Measurements from ENCODE around the gene MB.
"Not testable (repeated sequence)": the region's sequence is repeated elsewhere in the genome, so short reads cannot be mapped to it uniquely, and the experiment has no call there.

Gene MB

DNA sequence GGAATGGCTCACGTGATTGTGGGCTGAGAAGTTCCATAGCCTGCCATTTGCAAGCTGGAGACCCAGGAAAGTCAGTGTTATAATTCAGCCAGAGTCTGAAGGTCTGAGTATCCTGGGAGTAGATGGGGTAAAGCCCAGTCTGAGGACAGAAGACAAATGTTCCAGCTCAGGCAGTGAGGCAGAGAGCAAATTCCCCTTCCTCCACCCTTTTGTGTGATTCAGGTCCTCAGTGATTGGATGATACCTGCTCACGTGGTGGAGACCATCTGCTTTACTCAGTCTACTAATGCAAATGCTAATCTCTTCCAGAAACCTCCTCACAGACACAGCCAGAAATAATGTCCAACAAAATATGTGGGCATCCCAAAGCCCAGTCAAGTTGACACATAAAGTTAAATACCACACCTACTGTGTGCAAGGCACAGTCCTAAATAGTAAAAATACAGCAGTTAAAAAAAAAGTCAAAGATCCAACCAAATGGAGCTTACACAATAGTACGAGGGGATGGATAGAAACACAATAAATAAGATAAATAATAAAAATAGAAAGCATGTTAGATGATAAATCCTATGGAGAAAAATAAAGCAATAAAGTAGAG lies 17.9 kb upstream of the MB start:
- no peak for DNase-seq

DNA sequence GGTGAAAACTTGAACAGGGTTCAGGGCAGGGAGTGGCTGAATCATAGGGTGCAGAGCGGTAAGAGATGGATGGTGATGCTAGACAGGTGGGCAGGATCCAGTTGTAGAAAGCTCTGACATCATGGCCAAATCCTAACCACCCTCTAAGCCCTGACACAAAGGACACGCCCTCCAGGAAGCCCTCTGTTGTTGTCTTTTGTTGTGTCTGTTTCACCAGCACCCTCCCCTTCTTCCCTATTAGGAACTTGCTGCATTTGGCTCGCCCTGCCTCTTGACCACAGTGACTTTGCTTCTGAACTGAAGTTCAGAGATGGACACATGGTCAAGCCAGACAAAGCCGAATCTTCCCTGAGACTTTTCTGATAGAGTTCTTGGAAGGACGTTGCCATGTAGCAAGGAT lies 16.9 kb upstream of the MB start:
- no peak for DNase-seq

DNA sequence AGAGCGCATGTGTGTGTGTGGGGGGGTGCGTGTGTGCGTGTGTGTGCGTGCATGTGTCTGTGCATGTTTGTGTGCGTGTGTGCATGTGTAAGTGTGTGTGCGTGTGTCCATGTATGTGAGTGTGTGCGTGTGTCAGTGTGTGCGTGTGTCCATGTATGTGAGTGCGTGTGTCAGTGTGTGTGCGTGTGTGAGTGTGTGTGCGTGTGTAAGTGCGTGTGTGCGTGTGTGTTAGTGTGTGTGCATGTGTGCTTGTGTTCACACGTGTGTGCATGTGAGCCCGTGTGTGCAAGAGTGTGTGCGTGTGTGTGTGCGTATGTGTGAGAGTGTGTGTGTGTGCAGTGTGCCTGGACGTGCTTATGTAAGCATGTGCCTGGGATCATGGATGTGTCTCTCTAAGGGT lies 16.4 kb upstream of the MB start:
- no peak for DNase-seq

DNA sequence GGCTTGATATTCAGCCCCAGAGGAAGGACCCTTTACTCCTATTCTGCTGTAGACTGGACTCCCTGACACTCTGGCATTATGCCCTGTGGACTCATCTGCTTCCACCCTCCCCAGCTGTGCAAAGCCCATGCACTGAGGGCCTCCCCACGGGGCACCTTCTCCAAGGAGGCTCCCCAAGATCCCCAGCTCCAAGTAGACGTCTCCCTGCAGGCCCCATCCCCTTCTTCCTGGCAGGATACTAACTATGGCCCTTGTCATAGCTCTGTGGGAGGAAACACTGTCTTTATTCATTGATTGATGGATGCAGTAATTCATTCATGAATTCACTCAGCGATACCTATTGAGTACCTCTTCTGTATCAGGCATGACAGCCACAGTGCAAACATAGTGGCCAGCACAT lies 15.8 kb upstream of the MB start:
- no peak for DNase-seq

DNA sequence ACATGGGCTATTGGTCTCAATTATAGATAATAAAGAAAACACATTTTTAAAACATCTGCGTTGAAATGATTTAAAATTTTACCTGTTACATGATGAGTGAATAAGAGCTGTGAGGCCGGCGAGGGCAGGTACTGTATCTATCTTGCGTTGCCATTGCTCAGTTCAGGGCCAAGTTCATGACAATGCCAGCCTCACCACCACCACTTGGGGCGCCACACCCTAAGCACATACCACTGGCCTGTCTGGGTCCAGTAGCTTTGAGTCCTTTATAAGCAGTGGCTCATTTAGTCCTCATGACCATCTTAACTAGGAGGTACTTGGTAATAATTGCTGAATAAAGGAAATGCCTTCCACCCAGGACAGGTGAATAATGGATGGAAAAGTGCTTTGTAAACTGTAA lies 14.5 kb upstream of the MB start:
- DNase-seq, result peak; percentile 35

DNA sequence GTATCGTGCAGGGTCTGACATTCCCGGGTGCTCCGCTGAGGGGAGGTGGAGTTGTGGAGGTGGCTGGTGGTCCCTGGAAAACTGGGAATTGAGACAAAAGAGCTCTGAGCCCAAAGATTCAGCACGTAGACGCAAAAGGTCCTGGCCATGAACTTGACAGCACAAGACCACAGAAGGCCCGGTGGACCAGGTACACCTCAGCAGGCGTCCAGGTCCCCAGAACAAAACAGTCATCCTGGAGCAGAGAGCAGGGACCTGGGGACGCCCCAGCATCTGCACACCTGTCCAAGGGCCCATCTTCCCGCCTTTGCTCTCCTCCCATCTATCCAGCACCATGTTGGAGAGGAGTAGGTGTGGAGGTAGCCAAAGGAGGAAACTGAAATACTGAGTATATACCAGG lies 13.8 kb upstream of the MB start:
- DNase-seq, result no peak

DNA sequence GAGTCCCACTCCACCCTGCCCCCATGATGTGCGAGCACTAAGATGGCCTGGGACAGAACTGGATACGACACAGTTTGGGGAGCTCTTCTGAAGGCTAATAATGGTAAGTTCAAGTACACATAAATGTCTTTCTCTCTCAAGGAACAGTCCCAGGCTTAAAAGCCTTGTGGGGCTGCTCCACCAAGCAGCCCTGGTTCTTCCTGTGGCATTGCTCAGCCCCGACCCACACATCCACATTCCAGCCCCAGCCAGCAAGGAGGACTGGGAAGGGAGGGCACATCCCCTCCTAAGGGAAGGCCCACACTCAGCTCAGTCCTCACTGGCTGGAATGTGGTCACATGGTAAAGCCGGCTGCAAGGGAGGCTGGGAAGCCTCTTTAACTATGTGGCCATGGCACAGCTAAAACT lies 13.3 kb upstream of the MB start:
- no peak for DNase-seq

DNA sequence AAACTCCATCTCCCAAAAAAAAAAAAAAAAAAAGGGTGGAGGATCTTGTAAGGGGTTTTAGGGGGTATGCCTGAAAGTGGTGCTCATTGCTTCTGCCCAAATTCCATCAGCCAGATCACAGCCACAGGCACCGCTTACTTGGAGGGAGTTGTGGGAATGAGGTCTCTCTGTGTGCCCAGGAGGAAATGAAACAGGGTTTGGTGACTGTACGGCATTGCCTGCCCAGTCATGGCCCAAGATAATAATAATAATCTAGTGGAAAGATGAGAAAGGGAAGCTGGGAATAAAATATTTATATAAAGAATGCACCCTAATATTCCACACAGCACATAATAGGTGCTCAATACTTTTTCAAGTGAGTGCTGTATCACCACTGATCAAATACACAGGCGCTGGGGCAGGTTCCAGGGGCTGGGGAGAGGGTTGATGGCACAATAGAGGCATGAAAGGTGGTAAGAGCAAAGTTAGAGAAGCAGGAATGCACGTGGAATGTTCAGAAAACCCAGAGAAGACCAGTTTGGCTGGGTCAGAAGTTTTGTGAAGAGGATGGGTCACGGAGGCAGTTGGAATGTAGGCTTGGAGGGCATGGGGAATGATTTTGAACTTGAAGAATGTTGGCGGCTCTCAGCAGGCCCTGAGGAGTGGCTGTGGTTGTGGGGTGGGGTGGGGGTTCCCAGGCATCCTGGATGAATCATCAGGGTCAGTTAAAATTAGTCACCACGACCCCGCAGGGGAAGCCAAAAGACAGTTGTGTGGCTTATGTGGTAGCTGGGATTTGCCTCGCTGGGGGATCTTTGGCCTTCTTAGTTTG lies 12.5 kb upstream of the MB start:
- peak; percentile 93 for DNase-seq

DNA sequence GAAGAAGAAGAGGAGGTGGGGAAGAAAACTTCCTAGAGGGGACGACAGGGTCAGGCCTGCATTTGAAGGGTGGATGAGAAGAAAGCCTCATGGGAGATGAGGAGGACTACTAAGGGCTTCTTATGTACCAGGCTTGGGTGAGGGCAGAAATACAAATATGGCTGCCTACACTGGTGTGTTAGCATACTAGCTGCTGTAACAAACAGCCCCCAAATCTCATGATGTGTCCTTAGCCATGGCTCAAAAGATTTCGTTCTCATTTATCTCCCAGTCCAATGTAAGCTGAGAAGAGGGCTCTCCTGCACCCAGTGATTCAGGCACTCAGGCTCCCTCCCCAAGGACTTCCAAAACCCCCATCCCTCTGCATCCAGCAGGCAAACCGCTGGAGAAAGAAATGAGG lies 11.6 kb upstream of the MB start:
- DNase-seq, result no peak

DNA sequence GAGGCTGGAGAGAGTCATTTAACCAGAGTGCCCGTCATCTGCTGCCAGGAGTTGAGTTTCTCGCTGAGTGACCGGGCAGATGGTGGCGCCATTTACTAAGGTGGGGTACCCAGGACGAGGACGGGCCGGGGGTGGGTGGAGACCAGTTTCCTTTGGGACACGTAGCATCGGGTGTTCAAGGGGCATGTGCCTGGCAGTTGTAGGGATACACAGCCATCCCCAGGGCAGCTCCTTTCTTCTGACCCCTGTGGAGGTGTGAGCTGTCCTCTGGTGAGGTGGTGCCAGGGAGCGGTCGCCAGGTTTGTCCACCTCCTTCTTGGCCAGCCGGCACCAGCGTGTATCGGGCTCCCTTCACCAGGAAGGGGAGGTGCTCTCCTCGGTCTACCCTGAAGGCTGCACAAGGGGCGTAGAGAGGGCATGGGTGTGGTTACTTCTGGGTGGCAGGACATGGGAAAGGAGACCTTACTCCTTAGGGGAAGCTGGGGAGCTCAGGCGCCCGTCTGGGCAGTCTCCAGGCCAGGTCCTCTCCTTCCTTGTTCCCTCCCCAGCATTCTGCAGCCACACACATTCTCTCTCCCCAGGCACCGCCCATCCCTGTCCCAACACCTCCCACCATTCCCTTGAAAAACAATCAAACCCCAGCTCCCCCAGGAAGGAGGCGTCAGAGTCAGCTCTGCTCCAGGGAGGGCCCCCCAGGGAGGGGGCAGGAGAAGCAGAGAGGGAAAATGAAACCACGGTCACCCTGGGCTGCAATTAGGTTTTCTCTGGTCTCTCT lies 10.3 kb upstream of the MB start:
- DNase-seq, result peak; percentile 69

DNA sequence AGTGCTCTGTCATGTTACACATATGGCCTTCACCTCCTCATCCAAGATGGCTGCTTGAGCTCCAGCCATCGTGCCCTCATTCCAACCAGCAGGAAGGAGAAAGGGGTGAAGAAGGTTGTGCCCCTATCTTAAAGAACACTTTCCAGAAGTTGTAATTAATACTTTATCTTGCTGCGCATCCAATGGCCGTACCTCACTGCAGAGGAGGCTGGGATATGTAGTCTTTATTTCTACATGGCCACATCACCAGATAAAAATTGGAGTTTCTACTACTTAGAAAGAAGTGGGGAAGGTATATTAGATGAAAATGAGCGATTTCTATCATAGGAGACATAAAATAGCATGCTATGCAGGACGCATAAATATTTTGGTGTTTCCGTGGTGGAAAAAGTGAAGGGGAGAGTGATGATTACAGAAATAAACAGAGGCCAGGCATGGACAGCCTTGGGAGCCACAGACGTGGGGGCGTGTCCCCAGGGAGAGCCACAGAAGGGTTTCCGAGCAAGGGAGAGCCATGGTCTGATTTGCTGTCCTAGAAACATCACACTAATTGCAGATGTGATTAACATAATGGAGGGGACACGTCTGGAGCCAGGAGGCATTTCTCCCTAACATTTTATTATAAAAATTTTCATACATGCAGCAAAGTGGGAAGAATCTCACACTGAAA lies 8.8 kb upstream of the MB start:
- no peak for DNase-seq

DNA sequence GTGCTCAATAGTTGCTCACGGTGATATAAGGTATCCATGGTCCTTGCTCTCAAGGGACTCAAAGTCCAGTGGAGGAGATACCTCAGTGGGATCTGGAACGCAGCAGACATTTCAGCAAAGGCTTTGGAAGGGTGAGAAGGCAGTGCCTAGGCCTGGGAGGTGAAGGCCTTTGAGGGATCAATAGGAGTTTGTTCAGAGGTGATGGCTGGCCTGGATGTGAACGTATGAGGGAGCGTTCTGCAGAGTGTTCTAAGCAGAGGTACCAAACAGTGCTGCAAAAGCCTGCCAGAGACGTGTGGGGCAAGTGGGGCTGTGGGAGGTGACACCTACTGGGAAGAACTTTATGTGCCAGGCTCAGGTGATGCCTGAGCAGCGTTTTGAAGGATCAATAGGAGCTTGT lies 7.4 kb upstream of the MB start:
- DNase-seq, result no peak

DNA sequence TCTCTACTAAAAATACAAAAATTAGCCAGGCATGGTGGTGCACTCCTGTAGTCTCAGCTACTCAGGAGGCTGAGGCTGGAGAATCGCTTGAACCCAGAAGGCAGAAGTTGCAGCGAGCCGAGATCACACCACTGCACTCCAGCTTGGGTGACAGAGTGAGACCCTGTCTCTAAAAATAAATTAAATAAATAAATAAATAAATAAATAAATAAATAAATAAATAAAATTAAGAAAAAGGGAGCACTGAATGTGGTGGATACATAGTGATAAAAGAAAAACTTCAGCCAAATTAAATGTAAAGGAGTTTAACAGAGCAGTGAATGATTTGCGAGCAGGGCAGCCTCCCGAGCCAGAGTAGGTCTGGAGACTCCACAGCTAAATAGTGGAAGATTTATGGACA lies 6.8 kb upstream of the MB start:
- not testable (repeated sequence) for DNase-seq

DNA sequence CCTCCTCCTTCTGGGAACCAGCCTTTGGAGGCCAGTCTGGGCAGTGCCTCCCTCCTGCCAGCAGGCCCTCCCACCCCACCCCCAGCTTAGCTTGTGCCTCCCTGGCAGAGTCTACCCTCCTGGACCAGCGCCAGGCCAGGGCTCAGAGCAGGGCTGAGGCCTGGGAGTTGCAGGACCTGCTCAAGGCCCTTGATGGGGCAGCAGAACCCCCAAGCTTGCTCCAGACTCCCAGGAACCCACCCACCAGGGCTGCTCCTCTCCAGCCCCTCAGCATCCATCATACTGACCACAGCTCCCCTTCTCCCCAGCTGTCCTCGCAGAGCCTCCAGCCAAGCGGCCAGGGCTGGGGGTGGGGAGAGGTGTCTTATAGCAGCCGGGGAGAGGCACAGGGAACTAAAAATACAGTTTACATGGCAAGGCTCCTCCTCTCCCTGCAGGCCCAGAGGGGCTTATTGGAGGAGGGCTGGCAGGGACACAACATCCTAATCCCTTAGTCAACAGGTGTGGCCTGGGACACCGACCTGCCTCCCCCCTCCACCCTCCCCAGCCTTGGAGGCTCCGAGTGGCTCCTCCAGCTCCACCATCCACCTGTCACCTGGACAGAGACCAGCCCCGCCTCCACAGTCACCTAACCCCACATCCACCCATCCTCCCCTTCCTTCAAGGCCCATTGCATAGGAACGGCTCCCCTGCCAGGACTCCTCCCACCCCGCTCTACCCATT lies 5.2 kb upstream of the MB start:
- DNase-seq, result no peak

DNA sequence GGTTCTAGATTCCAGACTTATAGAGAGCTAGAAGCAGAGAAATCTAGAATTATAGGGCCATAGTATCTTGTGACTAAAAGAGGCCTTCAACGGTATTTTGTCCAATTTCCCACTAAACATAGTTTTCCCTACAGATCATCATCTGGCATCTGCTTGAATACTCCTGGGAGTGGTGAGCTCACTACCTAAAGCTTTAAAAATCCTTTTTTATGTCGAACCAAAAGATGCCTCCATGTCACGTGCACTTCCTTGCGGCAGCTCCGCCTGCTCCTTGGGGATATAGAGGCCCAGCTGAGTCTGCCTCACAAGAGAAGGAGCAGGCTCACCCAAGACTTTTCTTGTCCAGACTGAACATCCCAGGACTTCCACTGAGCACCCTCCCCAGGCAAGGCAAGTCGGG lies 4.3 kb upstream of the MB start:
- no peak for DNase-seq

DNA sequence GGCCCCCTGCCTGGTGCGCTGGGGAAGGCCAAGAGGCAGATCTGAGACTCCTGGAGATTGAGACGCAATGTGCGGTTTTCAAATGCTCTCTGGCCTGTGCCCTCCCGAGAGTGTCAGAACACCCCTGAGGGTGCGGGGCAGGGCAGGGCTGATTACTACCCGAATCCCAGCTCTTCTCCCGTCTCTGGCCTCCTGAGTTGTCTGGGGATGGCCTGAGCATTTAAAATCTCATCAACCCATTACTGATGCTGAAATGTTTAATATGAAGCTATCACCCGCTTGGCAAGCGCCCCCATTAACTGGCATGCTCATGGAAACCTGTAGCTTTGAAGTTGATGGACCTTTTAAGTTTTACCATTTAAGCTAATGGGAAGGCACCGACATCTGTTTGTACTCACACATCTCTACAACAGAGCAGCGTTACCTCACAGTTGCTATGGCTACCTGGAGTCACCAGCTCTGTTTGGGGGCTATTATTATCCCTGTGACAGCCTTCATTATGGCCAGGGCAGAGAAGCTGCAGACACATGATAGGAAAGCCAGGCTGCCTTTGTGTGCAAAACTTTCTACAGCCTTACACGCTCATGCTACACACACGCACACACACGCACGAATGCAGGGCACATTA lies 3.6 kb upstream of the MB start:
- DNase-seq, result no peak

DNA sequence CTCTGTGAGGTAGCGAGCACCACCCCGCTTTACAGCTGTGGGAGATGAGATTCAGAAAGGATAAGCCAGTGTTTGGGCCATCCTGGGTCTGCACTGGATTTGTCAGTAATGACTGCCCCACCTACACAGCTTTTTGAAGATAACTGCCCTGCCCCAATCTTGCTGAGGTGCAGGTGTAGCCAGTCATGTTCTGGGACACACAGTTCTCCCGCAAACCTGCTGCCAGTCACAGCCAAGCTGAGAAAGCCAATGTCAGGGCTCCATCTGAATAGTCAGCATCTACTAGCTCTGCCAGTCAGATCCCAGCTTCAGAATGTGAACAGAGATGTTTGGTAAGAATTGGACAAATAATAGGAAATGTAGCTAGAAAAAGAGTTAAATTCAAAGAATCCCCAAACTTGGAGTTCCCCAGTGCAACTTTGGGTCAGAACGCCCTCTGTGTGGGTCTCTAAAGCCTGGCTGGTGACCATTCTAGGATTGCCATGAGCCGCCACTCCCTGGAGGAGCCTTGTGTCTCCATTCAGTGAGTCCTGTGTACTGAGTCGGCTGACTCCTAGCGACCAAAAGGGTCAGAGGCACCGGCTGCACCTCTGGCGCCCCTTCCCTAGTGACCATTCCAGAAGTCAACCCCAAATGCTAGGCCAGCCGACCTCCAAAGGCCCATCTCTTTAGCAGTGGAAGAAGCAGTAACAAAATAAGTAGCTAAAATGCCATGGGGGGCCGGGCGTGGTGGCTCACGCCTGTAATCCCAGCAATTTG lies 2.4 kb upstream of the MB start:
- DNase-seq, result no peak

DNA sequence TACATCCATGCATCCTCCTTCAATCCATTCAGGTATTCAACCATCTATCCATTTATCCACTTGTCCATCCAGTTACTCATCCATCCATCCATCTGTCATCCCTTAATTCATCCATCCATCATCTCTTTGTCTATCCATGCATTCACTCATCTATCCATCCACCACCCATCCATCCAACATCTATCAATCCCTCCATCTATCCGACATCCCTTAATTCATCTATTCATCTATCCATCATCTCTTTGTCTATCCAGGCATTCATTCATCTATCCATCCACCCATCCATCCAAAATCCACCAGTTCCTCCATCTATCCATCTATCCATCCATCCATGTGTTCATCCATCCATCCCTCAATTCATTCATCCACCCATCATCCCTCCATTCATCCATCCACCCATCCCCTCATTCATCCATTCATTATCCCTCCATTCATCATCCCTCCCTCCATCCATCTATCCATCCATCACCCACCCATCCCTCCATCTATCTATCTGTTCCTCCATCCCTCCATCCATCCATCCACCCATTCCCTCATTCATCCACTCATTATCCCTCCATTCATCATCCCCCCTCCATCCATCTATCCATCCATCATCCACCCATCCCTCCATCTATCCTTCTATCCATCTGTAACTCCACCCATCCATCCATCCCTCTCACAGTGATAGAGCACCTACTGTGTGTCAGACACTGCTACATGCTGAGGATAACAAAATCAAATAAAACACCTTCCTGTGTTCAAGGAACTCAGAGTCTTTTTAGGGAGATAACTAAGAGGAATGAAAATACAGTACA lies 1.5 kb upstream of the MB start:
- DNase-seq, result no peak

DNA sequence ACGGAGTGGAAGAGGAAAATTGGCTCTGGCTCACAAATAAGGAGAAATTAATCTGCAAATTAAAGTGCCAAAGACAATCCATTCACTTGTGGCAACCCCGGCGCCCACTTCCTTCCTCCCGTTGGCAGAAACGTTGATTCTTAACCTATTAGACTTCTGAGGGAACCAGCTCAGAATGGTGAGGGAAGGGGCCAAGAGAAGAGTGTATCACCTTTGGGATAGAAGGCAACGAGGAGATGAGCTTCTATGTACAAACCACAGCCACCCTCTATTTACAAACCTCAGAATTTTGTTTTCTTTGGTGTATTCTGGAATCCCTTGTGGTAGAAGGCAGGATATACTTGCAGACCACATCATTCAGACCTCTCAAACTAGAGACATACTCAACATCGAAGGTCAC lies 1.1 kb downstream of the MB start:
- DNase-seq, result no peak

DNA sequence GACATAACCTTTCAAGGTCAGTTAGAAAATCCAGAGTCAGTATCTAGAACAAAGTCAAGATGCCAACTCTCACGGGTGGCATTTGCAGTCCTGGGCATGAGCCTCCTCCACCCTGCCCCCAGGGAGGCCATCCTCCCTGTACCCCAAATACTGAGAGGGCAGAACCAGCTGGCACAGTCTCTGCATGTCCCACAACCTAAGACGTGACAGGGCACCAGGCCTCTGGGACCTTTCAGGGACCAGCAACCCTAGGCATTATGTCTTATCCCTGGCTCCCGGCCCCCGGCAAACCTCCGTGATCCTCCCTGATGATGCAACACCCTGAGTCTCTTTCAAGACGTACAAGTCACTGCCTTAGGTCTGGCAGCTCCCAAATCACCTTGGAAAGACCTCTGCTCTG lies 2.0 kb downstream of the MB start:
- no peak for DNase-seq

DNA sequence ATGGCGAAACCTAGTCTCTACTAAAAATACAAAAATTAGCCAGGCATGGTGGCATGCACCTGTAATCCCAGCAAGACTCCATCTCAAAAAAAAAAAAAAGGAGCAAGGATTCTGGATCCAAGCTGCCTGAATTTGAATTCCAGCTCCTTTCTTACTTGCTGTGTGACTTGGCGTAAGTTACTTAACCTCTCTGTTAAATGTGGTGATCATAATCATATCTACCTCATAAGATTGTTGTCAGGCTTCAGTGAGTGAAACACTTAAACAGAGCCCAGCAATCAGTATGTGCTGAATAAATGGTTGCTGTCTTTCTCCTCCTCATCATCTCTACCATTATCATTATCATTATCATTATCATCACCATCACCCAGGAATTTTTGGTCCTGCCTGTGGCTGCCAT lies 2.7 kb downstream of the MB start:
- no peak for DNase-seq

Measured in activated CD4-positive, alpha-beta T cell treated with anti-CD3 and anti-CD28 coated beads, Interleukin-10, Interleukin-2, amounts not matched to agents 100 ng/mL and 50 ng/mL, durations not matched to agents 16 hours and 8 hours (primary cell).